HTR-8/SVneo (cell line): Measurements from ENCODE around the gene PPP6C.

Experiments used
- DNase-seq: peaks from one replicate; pipeline ENCODE4 v3.0.0; 2011; ENCODE audit warnings: low spot score, mixed read lengths; ENCODE audit not compliant: insufficient read length
- FAIRE-seq: peaks from 2 replicates; lab custom pipeline; 2011; peaks lifted over from hg19 to GRCh38; lab: Jason Lieb, UNC

Gene PPP6C

DNA sequence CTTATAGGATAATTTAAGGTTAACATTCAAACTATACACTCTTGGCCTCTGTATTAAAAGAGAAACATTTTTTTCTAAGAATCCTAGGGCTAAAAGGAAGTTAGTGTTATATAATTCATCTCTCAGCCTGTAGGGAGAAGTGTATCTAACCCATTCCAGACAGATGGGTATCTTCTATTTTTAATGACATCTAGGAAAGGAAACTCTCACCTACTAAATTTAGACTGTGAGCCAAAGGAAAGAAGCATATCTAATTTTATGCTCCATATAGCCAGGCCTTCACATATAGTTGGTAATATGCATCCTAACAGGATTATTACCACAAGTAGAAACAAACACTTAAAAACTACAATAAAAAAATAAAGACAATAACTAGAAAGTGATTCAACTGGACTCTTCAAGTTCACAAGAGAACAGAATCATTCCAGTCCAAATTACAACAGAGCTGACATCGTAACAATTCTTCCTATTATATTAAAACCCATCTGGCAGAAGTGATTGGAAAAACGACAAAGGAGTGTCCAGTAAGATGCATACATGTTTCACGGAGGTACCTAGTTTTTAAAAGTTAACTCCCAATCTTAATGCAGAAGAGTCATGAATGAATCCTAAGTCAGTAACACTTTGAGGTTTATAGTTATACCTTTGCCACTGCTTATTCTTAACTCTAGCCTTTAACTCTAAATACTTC is 85.7 kb downstream of the PPP6C start:
- no peak for DNase-seq
- no peak for FAIRE-seq

DNA sequence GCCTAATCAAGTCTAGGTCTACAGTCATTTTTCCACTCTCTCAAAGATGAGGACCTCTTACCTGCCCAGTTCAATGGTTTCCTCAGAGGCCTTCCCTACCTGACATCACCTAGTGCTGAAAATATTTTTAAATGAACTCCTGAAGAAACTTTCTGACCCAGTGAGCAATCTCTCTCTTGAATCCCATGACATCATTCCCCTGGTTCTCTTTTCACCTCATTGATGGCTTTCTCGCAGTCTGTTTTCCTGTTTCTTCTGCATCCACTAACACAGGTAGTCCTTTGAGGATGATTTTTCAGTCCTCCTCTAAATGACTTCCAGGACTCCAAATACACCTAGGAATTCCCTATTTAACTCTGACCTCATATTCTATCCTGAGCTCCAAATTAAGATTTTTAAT is 86.6 kb downstream of the PPP6C start:
- FAIRE-seq (no peak), DNase-seq (no peak)

DNA sequence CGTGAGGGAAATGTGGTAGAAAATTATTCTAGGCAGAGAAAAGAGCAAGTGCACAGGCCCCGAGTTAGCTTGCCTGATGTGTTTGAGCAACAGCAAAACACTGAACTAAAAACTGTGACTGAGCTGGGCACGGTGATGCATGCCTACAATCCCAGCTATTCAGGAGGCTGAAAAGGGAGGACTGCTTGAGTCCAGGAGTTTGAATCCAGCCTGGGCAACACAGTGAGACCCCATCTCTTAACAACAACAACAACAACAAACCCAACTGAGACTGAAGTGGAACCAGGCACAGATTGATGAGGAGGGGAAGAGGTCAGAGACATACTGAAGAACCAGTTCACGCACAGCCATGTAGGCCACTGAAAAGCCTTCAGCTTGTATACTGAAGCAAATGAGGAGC is 88.8 kb downstream of the PPP6C start:
- no peak for FAIRE-seq
- no peak for DNase-seq

DNA sequence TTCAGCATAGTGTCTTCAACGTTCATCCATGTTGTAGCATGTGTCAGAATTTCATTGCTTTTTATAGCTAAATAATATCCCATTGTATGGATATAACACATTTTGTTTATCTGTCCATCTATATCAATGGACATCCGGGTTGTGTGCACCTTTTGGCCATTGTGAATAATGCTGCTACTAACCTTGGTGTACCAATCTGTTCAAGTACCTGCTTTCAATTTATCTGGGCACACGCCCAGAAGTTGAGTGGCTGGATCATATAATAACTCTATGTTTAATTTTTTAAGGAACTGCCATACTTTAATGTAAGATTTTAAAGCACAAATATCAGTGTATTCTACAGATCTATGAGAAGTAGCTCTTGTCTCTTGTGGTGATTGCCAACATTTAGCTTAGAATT is 89.8 kb downstream of the PPP6C start:
- DNase-seq = no peak
- FAIRE-seq = no peak
